GM21528 (cell line): Measurements from ENCODE around the gene CYP1B1.
"Not testable (repeated sequence)": the region's sequence is repeated elsewhere in the genome, so short reads cannot be mapped to it uniquely, and the experiment has no call there.

Experiments used
- ATAC-seq: cut with Tn5 transposase; IDR thresholded peaks from one replicate; pipeline ENCODE4 v1.9.1; 2021; ENCODE audit warnings: mild to moderate bottlenecking, moderate library complexity; ENCODE audit not compliant: unreplicated experiment, low FRiP score

Gene CYP1B1

DNA sequence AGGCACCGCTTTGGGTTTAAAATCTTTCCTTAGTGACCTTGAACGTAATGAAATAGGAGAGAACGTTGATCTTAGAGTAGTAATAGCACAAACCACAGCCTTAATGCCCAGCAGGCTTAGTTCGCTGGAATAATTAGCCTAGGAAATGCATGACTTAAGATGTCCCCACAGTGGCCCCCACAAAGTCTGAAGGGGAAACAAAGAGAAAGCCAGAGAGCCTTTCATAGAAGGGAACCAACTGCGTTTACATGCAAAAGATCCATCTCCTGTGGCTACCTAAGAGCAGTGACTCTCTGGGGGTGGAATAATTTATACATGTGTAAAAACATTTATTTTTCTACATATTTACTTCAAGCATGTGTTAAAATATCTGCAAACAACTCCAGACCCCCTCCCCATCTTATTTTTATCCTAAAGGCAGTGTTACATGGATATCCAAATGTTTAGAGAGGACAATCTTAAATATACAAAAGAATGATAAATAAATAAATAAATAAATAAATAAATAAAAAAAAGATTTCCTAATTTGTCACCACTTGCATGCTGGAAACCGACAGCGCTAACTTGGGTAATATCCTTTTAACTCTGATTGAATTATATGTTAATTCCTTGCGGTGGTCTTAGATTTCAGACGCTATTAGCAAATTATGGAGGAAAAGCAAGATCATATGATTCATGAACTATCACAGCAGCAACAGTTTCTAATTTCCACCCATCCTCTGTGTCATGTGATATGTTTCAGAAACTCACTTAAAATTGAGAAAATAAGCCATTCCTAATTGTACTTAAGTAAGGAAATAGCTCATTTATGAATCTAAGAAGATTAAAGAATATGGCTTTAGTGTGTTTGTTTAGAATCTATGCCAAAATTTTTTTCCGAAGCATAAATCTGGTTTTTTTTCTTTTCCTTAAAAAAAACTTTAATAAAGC lies 23.4 kb upstream of the CYP1B1 start:
- no peak for ATAC-seq

DNA sequence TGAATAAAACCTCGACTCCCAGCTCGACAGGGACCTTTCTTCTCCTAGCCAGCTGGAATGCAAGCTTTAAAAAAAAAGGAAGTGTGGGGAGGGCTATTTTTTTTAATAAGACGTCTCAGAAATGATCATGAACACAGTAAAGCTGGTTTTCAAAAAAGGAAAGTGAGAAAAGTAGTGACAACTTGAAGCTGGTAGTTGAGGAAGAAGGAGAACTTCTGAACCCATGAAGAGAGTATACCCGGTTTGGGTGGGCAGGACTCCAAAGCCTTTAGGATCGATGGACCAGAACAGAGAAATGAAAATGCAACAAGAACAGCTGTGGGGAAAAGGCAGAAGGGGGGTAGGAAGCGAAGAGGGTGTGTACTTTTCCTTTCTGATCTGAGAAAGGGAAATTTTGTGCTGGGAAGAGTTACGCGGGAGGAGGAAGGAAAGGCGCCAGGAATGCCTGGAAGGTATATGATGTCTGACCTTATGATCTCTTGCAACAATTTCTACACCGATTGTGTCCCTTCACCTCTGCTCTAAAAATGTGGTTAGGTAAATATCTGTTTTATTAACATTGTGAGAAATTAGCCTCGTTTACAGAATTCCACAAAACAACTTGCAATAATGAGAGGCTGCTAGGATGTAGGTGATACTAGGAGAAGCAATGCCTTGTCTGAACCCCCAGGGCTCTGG lies 22.6 kb upstream of the CYP1B1 start:
- ATAC-seq, result no peak

DNA sequence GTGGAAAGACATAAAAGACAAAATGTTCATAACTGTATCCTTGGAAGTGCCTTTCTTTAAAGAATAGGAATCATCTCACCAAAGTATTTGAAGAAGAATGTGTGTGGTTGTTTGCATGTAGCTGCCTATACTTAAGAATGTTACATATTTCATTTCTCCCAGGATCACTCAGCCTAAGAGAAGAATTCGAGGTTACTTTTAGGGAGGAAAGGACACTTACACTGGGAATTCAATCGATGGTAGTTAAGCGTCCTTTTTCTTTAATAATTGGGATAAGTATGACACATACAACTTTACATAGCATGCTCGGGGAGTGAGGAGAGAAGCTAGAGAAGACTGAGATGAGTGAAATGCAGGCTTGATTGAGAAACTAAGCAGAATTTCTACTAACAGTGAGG lies 22.0 kb upstream of the CYP1B1 start:
- no peak for ATAC-seq

DNA sequence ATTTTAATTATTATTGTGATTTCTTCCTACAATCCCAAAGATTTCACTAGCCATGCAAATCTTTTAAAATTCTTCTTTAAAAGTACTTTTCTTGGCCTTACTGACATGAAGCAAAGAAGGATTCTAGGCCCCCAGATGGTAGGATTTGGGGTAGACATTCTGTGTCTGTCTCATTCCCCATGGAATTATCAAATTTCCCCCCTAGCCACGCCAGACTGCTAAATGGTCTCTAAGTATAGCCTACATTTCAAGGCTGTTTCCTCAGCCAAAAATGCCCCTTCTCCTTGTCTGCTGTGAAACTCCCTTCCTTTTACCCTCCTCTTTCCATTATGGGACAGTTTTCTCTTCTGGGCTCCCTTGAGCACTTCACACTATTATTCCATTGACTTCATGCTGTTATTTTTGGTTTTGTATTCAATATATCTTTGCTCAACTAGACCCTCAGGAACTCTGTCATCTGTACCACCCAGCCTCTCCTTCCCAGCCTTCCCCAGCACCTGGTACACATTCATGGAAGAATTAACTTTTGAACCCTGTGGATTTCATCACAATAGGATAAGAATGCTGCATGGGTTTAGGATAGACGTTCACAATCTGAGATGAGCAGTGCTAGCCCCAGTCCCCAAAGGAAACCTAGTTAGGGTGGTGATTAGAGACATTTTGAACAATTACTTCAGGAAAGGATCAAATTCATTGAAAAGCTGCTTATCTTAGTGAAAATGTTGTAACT lies 21.5 kb upstream of the CYP1B1 start:
- ATAC-seq, result no peak

DNA sequence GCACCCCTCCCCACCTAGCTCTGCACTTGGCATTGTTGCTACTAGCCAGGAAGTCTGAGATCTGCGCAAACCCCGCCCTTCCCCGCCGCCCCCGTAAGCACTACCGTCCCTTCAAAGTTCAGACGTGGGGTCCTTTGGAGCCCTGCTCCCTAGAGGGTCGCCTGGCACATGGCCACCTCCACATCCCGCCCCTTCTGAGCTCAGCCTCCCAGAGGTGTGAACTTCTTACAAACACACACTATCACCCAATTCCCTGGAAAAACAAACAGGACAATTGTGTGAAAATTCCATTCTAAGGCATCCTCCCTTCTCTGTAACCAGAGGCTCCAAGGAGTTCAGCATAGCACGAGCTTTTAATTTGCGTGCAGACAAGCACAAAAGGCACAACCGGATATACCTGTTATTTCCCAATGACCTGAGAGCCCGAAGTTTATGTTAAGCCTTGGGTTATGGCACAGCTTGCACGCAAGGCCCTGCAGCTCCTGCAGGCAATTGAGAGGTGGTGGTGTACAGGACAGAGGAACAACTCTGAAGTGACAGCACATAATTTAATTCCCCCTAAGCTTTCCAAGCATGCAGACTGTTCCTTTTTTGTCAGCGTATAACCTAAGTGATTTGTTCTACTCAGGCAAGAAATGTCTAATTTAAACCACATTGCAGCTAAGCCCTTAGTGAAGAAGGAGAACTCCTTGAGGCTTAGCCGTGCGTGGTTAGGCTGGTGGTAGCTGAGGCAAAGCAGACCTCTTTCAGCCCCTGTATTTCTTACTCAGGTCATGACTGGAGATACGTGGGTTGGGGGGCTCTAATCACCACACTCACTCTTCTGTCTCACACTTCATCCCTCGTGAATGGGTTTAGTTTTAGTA lies 20.3 kb upstream of the CYP1B1 start:
- no peak for ATAC-seq

DNA sequence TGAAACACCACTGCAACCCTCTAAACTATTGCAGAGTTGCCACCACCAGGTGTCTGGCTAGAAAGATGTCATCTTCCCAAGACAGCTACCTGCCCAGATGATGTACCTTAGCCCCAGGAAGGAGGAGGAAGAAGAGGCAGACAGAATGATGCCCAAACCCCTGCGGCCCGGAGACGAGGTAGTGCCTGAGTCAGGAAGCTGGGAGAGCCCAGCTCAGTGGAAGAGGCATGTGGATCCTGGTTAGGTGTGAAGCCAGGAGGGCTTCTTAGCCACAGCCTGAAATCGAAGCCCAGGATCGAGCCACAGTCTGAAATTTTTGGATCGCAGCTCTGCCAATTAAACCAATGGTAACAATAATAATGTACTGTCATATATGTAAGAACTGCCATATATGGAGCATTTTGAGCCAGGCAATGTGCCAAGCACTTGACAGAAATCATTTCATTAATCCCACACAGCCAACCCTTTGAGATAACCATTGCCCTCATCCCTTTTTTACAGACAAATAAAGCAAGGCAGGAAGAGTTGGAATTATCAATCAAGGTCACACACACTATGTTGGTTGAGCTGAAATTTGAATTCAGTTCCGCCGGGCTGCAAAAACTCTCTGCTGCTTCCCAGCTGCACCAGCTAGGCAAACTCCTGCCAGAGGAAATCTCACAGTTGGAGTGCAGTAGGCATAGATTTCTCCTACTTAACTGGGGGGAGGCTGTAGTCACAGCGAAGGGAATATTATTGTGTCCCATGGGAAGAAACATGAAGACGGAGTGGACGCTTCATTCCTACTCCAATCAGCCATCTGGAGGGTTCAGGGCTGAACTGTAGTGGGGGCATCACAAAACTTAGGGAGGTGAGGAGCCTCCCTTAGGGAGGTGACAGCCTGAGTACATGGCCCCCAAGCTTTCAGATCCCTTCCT lies 19.4 kb upstream of the CYP1B1 start:
- no peak for ATAC-seq

DNA sequence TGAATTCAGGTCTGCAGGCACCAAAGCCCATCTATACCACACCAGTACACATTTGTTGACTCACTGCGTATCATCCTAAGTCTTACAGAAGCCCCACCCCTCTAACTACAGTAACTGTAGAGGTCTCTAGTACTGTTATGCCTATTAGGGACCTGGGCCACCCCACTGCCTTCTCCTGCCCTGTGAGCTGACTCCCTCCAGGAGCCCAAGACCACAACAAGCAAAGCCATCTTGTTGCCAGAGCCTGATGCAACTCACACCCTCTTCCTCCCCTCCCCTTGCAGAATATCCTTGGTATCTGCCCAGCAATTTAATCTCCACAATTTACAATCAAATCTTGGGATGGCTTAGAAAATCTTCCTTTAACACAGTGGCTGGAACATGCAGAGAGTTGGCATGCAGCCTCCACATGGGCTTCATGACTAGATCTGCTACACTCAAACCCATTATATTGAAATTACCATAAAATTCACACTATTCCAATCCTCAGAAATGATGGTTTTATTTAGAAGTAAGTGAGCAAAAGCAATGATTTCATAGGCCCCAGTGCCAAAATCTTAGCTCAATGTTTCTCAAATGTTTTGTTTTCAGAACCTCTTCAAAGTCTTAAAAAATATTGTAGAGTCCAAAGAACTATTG lies 17.7 kb upstream of the CYP1B1 start:
- no peak for ATAC-seq

DNA sequence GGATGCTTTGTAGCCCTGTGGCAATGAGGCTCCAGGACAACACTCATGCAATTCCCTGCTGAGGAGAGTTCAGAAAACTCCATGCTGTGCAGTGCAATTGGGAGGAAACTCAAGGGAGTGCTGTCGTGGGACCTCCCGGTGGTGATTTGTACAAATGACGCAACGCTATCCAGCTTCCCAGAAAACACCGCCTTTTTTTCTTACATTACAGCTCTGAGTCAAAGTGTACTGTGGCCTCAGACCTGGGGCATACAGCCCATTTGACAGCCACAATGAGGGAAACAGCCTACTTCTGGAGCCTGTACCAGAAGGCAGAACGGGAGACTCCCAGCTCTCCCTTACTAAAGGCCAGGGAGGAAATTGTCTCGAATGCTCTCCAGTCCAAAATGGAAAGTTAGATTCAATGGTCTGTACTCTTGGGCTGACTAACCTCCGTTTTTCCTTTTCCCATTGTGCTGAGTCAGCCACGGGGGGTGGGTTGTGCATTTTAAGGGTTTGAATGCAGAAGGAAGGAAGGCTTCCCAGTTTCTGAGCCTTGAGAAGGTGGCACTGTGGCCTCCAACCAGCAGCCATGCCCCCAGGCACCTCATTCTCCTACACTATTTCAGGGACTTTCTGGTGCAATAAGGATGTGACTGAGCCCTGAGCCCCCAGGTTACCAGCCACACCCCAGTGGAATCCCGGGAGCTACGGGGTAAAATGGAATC lies 16.4 kb upstream of the CYP1B1 start:
- no peak for ATAC-seq

DNA sequence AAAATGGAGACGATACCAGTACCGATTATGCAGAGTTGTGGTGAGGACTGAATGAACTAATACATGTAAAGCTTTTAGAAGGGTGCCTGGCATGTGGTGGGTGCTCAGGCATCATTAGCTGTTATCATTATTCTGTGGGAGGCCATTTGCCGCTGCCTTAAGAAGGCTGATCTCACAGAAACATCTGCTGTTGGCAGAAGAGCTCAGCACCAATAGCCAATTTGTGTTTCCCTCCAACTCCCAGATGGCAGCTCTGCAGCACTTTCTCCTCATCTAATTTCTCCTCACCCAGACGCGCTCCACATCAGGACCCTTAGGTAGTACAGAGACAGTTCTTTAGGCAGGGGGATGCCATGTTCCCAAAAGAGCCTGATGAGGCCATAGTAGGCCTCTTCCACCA lies 15.8 kb upstream of the CYP1B1 start:
- no peak for ATAC-seq

DNA sequence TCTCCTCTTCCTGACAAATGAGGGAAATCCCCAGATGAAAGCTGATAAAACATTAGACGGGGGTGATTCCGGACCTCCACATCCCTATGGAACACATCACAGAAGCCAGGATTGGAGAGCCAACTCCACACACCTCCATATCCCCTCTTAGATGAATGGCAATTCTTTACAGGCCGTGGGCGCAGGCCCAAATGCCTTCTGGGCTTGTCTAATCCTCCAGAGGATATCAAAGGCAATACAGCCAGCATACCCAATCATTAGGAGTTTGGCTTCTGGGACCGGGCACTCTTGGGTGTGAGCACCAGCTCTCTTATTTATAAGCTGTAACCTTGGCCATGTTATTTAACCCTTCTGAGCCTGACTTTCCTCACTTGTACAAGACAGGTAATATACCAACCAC lies 15.0 kb upstream of the CYP1B1 start:
- no peak for ATAC-seq

DNA sequence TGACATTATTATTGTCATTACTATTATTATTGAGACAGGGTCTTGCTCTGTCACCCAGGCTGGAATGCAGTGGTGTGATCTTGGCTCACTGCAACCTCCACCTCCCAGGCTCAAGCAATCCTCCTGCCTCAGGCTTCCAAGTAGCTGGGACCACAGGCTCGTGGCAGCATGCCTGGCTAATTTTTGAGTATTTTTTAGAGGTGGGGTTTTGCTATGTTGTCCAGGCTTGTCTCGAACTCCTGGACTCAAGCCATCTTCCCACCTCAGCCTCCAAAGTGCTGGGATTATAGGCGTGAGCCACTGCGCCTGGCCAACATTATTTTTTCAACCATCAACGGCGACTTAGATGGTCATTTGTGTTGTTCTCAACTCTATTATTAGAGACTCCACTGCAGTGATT lies 14.3 kb upstream of the CYP1B1 start:
- ATAC-seq, result not testable (repeated sequence)

DNA sequence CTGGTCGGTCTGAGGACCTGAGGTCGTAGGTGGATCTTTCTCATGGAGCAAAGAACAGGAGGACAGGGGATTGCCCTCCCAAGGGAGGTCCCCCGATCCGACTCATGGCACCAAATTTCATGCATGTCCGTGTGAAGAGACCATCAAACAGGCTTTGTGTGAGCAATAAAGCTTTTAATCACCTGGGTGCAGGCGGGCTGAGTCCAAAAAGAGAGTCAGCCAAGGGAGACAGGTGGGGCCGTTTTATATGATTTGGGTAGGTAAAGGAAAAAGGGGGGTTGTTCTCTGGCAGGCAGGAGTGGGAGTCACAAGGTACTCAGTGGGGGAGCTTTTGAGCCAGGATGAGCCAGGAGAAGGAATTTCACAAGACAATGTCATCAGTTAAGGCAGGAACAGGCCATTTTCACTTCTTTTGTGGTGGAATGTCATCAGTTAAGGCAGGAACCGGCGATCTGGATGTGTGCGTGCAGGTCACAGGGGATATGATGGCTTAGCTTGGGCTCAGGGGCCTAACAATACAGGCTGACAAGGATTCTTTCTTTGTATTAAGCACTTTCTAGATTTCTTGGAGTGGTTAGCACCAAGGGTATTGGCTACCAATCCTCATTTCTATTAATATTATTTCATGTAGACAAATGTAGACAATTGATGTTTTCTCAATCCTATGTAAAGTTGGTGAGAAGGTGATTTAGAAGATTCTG lies 10.2 kb upstream of the CYP1B1 start:
- ATAC-seq, result not testable (repeated sequence)

DNA sequence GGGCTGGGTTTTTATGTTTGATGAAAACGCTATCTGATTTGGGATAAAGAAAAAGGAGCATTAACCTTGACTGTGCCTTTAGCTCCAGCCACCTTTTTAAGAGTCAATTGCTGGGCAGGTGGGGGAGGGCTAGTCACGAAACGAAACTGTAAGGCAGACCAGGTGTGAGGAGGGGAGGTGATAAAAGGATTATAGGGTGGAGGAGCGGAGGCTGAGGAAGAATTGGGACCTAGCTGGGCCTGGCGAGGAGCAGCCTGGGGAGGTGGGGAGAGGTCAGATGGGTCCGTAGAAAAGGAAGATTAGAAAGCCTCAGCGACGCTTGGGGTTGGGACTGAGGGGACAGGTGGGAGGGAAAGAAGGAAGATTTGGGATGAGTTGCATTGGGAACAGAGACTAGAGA lies 8.6 kb upstream of the CYP1B1 start:
- not testable (repeated sequence) for ATAC-seq

DNA sequence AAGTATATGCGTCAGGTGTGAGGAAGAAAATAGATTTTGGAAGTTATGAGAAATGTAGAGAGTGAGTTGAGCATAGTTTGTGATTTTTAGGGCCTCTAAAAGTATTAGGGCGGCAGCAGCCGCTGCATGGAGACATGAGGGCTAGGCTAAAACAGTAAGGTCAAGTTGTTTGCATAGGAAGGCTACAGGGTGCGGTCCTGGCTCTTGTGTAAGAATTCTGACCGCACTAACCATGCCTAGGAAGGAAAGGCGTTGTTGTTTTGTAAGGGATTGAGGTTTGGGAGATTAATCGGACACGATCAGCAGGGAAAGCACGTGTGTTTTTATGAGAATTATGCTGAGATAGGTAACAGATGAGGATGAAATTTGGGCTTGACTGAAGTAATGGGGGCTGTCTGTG lies 6.8 kb upstream of the CYP1B1 start:
- not testable (repeated sequence) for ATAC-seq

DNA sequence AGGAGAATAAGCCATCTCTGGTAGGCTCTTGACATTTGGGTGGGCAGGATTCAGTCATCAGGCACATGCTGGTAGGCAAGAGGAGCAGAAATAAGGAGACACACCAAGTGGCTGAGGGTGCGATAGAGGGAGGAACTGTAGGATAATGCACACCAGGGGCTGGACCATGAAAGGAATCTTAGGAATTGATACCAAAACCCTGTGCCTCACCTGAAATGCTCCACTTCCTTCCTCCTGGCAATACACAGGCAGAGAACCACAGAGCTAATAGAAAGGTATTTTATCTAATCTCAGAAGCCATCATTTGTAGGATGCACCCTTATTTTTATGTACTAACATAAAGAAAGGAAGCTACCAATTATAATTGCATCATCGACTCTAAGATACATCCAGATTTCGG lies 4.4 kb upstream of the CYP1B1 start:
- no peak for ATAC-seq

DNA sequence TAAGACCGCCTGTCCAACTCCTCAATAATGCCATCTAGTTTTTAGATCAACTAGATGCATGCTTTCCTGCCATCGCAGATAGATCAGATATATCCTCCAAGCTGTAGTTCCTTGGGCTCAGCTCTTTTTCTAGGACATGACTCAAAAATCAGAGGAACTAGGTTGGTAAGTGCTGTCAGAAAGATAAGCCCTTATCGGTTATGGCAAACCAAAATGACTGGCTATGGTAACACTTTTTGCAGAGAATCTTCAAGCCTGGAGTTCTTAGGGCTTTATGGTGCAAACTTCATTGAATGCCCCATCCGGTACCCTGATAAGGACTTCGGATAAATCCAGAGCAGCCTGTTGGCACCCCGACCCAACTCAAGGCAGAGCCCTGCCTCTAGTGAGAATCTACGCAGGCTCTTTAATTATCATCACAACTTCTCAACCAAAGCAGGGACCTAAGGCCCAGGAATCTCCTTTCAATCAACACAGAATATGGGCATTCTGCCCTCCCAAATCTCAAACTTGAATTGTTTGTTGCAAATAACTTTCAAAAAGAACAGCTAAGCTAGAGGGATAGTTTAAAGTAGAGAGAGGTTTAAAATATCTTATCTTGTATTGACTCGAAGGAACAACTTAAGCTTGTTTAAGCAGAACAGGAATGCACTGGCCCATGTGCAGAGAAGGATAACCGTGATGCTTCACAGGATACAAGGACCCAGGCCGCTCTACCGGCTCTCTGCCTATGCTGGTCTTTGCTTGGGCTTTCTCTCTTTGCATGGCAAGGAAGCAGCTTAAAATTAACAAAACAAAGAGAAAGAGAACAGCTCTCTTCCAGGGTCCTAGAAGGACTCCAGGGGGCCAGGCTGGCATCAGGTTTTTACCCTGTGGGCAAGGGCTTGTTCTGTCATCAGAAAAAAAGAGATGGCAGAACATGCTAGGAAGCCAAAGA lies 3.4 kb upstream of the CYP1B1 start:
- ATAC-seq, result no peak

DNA sequence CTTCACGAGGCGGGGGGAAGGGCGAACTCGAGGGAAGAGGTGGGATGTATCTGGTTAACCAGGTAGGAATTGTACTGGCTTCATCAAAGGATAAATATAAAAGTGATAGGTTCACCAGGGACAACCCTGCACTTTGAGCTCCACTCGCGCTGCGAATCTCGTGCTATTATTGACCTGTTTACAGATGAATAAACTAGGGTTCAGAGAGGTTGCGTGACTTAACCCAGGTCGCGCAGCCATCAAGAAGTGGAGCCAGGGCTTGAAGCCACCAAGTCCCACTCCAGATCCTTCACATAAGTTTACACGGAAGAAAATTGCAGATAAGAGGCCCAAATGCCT lies 1.4 kb upstream of the CYP1B1 start:
- ATAC-seq, result no peak
